ENCODE measurements around the gene DDX20. TPM values are rescaled to one million over a fixed set of nuclear protein-coding genes. Genes with fewer than 3 reads are reported as not detected.

Gene DDX20
- polyA plus RNA-seq, 1 of the 3 experiments (the other 2 are of a cell fraction): 3.8 TPM

GRCh38 chr1:111719135-111719534 is 36.6 kb upstream of the DDX20 start (continued):
- no peak for TF ChIP-seq NFIC (IDR thresholded peaks at IDR 0.05; ENCODE audit: borderline replicate concordance)
- no peak for TF ChIP-seq SMC3 (IDR thresholded peaks at IDR 0.05; ENCODE audit: low read depth, low read length)
- no peak for TF ChIP-seq CTCF (IDR thresholded peaks at IDR 0.05)

DNA sequence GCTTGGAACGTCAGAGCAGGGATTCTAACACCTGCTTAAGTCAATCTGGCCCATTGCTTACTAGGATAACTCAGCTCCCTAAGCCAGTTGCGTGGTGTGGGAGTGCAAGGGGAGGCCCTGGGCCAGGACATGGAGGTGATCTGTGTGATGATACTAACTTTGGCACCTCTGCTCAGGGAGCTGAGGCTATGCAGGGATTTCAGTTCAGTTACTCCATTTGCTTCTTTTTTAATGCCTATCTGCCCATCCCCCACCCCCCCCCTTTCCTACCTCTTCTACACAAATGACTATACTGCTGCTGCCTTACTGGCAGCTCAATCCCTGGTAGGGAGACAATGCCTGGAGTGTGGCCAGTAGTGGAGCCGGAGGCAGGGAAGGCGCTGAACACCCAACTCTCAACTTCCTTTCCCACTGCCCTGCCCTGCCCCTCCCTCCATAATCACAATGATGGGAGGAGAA is 36.0 kb upstream of the DDX20 start:
- H3K4me3 ChIP-seq (ENCODE audit: low read depth in 2 of 2, low read length in 1 of 2): no peak overlapping the region
- no peak for TF ChIP-seq IRF3 (IDR thresholded peaks at IDR 0.05; ENCODE audit: low read depth, low read length)
- TF ChIP-seq CHD2 (IDR thresholded peaks at IDR 0.05; ENCODE audit: low read length, partially characterized antibody): no peak
- TF ChIP-seq GABPA (IDR thresholded peaks at IDR 0.05; ENCODE audit: low read depth): no peak
- no peak for TF ChIP-seq RXRA (IDR thresholded peaks at IDR 0.05; ENCODE audit: borderline replicate concordance, low read depth)
- TF ChIP-seq, protein P1, sequence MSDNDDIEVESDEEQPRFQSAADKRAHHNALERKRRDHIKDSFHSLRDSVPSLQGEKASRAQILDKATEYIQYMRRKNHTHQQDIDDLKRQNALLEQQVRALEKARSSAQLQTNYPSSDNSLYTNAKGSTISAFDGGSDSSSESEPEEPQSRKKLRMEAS (IDR thresholded peaks at IDR 0.05; ENCODE audit: low read depth): no peak
- TF ChIP-seq EP300 (IDR thresholded peaks at IDR 0.05; ENCODE audit: borderline replicate concordance in 1 of 2, low read depth in 1 of 2, low read length in 1 of 2): no peak
- TF ChIP-seq, protein P2, sequence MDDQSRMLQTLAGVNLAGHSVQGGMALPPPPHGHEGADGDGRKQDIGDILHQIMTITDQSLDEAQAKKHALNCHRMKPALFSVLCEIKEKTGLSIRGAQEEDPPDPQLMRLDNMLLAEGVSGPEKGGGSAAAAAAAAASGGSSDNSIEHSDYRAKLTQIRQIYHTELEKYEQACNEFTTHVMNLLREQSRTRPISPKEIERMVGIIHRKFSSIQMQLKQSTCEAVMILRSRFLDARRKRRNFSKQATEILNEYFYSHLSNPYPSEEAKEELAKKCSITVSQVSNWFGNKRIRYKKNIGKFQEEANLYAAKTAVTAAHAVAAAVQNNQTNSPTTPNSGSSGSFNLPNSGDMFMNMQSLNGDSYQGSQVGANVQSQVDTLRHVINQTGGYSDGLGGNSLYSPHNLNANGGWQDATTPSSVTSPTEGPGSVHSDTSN (IDR thresholded peaks at IDR 0.05): no peak
- no peak for TF ChIP-seq TAF1 (IDR thresholded peaks at IDR 0.05; ENCODE audit: borderline replicate concordance, low read depth, low read length)
- TF ChIP-seq RFX5 (IDR thresholded peaks at IDR 0.05; ENCODE audit: low read length): no peak
- no peak for TF ChIP-seq ELF1 (IDR thresholded peaks at IDR 0.05)
- TF ChIP-seq NRF1 (IDR thresholded peaks at IDR 0.05; ENCODE audit: low read depth, low read length): no peak
- no peak for TF ChIP-seq REST (IDR thresholded peaks at IDR 0.05; ENCODE audit: low read depth, low read length)
- H3K27me3 ChIP-seq (ENCODE audit: insufficient read depth): no peaks in the 10 kb centered on the region
- H3F3A ChIP-seq (replicated peaks; ENCODE audit: insufficient read depth): no peaks in the 10 kb centered on the region
- H3K9me2 ChIP-seq: no peaks in the 10 kb centered on the region
- ChIA-PET CTCF (no interaction called here), POLR2A (no interaction called here)
- 96% methylated on average over 4 of the region's 4 CpGs for WGBS (ENCODE audit: low lambda C conversion rate)
- H3K27ac ChIP-seq (ENCODE audit: low read depth in 2 of 2, low read length in 1 of 2): no peak overlapping the region
- peaks cover 4 to 13% of the 10 kb centered on the region in 2 experiments for H3K36me3 ChIP-seq (replicated peaks in 1 of 2; ENCODE audit: control insufficient read depth in 1 of 2, insufficient read depth in 2 of 2, low read length in 1 of 2)
- no peaks in the 10 kb centered on the region for H3K9me3 ChIP-seq
- no peak overlapping the region for H3K9ac ChIP-seq
- no peaks in the 10 kb centered on the region for H3K79me2 ChIP-seq (ENCODE audit: insufficient read depth)
- H4K20me1 ChIP-seq (ENCODE audit: insufficient read depth): no peaks in the 10 kb centered on the region
- DNase-seq: no peak
- no peaks in the 10 kb centered on the region for H3K4me1 ChIP-seq (ENCODE audit: control insufficient read depth in 1 of 2, insufficient read depth in 2 of 2, low read depth in 1 of 2, low read length in 1 of 2)
- H2AFZ ChIP-seq (ENCODE audit: low read depth): no peak overlapping the region
- H3K4me2 ChIP-seq: no peak overlapping the region

Data from SK-N-SH (cell line).